Inflammatory macrophage treated with lipopolysaccharide for 4 hours (primary cell): ENCODE measurements around the gene CCDC18.

Source experiments
- DNase-seq: peaks from one replicate; pipeline ENCODE4 v3.0.0-alpha.2; 2020

CCDC18 gene

GRCh38 chr1:93317207-93317606, 136.7 kb downstream of the CCDC18 start:
- peak; percentile 79 for DNase-seq

GRCh38 chr1:93317943-93318342, 137.4 kb downstream of the CCDC18 start:
- no peak for DNase-seq

- DNase-seq: no peak
Measured at GRCh38 chr1:93321720-93322119, 141.2 kb downstream of the CCDC18 start.

GRCh38 chr1:93322349-93322748, 141.8 kb downstream of the CCDC18 start:
- no peak for DNase-seq

- DNase-seq: no peak
Measured at GRCh38 chr1:93323185-93323820, 142.8 kb downstream of the CCDC18 start.

GRCh38 chr1:93324486-93325464, 144.3 kb downstream of the CCDC18 start:
- no peak for DNase-seq
